Body of pancreas (tissue), 4 donors: ENCODE data around the gene VAV2.

ENCODE experiments used
- CTCF ChIP-seq, 7 experiments: fragments of 450-650 bp in 4 of 7; fragments of 200-600 bp in 3 of 7; sonication (generic) in 3 of 7; IDR thresholded peaks; one replicate each; pipeline ENCODE4 v1.5.1; 2016 to 2019; ENCODE audit warnings: antibody characterized with exemption in 7 of 7
- POLR2A ChIP-seq, 3 donors: fragments of 450-650 bp; IDR thresholded peaks; one replicate each; pipeline ENCODE4 v1.6.1; 2016; ENCODE audit warnings: antibody characterized with exemption in 3 of 3, mild to moderate bottlenecking in 2 of 3

- TF ChIP-seq CTCF (IDR thresholded peaks at IDR 0.05) (no peak), POLR2A (IDR thresholded peaks at IDR 0.05) (no peak)
Observed at GRCh38 chr9:133718563-133719315, 273.4 kb downstream of the VAV2 start.
